SK-N-MC (cell line): ENCODE measurements around the gene FBLN7.

Source experiments
- EZH2 ChIP-seq: fragments of 200-600 bp; sonication (generic); IDR thresholded peaks from one replicate; pipeline ENCODE4 v1.6.1; 2017; ENCODE audit warnings: antibody characterized with exemption
- FOXP2 ChIP-seq: optimal IDR thresholded peaks from 2 replicates; pipeline ENCODE3; 2011; ENCODE audit warnings: mild to moderate bottlenecking, moderate library complexity; ENCODE audit not compliant: insufficient read depth; ENCODE audit errors: extremely low read length, control extremely low read depth
- POLR2AphosphoS5 ChIP-seq: IDR thresholded peaks from 2 replicates; pipeline ENCODE4 v1.6.1; 2012; ENCODE audit warnings: mild to moderate bottlenecking, low read depth, low read length, borderline replicate concordance

- TF ChIP-seq EZH2 (no peak), POLR2AphosphoS5 (peak; percentile 36; the same call in 1 of the 2 replicates), FOXP2 (peak; percentile 23)
These were observed 27.2 kb upstream of the FBLN7 start for GRCh38 chr2:112110966-112111365.
